ENCODE data around the gene SIMC1. TPM values are rescaled to one million over a fixed set of nuclear protein-coding genes. Genes with fewer than 3 reads are reported as not detected.

SIMC1 gene
- total and polyA plus RNA-seq, 8 donors = 6.1 to 58.3 (median 15.9) TPM

DNA sequence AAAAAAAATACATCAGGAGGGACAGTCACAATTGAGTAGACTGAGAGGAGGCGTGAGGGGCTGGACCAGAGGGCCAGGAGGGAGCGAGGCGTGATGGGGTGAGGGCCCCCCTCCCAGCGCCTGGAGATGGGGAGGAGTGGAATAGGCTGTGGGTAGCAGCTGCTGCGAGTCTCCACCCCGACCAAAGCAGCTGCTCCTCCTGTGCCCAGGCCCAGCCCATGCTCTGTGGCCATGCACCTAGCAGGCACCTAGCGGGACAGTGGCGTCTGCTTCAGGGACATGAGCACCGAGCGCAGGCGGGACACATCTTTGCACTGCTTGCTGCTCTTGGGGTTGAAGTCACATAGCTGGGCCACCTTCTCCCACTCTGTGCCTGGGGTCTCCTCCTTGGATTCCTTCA lies 154.3 kb downstream of the SIMC1 start:
- H3K36me3 ChIP-seq = peaks cover 23 to 75% (median 70%) of the 10 kb centered on the region in 4 donors
- no peak for TF ChIP-seq POLR2A (IDR thresholded peaks at IDR 0.05)
- no peak for TF ChIP-seq EP300 (IDR thresholded peaks at IDR 0.05)
- TF ChIP-seq POLR2AphosphoS5 (IDR thresholded peaks at IDR 0.05) = no peak
- TF ChIP-seq, protein P1, sequence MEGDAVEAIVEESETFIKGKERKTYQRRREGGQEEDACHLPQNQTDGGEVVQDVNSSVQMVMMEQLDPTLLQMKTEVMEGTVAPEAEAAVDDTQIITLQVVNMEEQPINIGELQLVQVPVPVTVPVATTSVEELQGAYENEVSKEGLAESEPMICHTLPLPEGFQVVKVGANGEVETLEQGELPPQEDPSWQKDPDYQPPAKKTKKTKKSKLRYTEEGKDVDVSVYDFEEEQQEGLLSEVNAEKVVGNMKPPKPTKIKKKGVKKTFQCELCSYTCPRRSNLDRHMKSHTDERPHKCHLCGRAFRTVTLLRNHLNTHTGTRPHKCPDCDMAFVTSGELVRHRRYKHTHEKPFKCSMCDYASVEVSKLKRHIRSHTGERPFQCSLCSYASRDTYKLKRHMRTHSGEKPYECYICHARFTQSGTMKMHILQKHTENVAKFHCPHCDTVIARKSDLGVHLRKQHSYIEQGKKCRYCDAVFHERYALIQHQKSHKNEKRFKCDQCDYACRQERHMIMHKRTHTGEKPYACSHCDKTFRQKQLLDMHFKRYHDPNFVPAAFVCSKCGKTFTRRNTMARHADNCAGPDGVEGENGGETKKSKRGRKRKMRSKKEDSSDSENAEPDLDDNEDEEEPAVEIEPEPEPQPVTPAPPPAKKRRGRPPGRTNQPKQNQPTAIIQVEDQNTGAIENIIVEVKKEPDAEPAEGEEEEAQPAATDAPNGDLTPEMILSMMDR (IDR thresholded peaks at IDR 0.05) = no peak
- DNase-seq = no peak

DNA sequence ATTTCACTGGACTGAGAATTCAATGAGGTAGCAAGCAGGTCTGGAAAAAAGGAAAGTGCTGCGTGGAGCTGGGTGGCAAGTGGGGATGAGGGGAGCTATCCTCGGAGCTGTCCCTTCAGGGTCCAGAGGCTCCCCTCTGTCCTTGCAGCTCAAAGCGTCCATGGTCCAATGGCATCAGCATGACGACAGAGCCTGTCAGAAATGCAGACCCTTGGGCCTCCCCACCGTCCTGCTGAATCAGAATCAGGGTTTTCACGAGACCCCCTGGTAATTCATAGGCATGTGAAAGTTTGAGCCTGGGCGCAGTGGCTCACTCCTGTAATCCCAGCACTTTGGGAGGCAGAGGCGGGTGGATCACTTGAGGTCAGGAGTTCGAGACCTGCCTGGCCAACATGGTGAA lies 155.9 kb downstream of the SIMC1 start:
- Histone ChIP-seq H3K27ac (no peak overlapping the region), H3K9me3 (no peaks in the 10 kb centered on the region), H3K27me3 (no peaks in the 10 kb centered on the region), H3K36me3 (peaks cover 28 to 89% (median 79%) of the 10 kb centered on the region in 4 donors), H3K4me3 (no peak overlapping the region), H3K4me1 (peaks cover 6 to 14% (median 11%) of the 10 kb centered on the region in 4 donors)
- 92 to 99% (median 95%) methylated on average over 9 of the region's 9 CpGs for WGBS, 5 donors
- TF ChIP-seq POLR2A (IDR thresholded peaks at IDR 0.05) (no peak), EP300 (IDR thresholded peaks at IDR 0.05) (no peak), POLR2AphosphoS5 (IDR thresholded peaks at IDR 0.05) (no peak)
- TF ChIP-seq, protein P1 (IDR thresholded peaks at IDR 0.05) = no peak
- intact Hi-C loops (cut with DNase I; ENCODE audit: low total_unique reads) = no loop called here
- DNase-seq = no peak

More for the DNA sequence above, 154.3 kb downstream of the SIMC1 start:
- 87 to 97% (median 92%) methylated on average over 10 to 11 of the region's 11 CpGs for WGBS, 5 donors
- H3K4me3 ChIP-seq = no peak overlapping the region
- peaks cover 12 to 22% (median 18%) of the 10 kb centered on the region in 4 donors for H3K4me1 ChIP-seq
- no peaks in the 10 kb centered on the region for H3K9me3 ChIP-seq
- intact Hi-C loops (cut with DNase I; ENCODE audit: low total_unique reads) = no loop called here
- H3K27ac ChIP-seq = no peak overlapping the region
- H3K27me3 ChIP-seq = no peaks in the 10 kb centered on the region

DNA sequence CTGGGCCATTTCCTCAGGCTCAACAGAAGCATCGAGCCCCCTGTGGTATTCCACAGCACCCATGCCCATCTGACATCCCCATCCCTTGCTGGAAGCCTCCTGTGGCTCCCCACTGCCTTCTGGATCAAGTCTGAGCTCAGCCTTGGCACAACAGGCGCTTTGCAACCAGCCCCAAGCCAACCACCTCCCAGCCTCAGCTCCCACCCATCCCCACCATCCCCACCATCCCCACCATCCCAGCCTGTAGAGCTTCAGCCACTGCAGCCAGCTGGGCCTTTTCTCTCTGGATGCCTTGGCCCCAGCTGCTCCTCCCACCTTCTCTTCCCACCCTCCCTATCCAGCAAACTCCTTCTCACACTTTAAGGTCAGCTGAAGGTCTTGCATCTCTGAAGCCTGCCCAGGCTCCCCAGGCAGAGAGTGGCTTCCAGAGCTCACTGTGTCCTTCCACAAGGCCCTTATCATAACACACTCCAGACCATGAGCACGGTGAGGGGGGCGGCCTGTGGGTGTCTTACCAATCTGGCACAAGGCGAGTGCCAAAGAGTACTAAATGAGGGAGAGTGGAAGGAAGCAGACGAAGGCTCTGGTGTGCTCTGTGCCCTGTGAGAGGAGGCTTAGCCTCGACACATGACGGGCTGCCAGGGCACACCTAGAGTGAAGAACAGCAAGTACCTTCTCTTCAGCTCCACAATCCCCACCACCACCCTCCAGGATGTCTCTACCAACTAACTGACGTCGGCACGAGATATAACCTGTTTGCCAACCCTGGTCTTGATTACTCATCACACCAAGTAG lies 156.9 kb downstream of the SIMC1 start:
- no peak overlapping the region for H3K4me3 ChIP-seq
- H3K9me3 ChIP-seq = no peaks in the 10 kb centered on the region
- peak in 1 of 2 donors; percentile 40 for DNase-seq
- WGBS, 5 donors = 77 to 87% (median 85%) methylated on average over 10 to 11 of the region's 11 CpGs
- H3K27me3 ChIP-seq = no peaks in the 10 kb centered on the region
- H3K4me1 ChIP-seq = peaks cover 0 to 7% (median 3%) of the 10 kb centered on the region in 4 donors
- peaks cover 30 to 90% (median 79%) of the 10 kb centered on the region in 4 donors for H3K36me3 ChIP-seq
- intact Hi-C loops (cut with DNase I; ENCODE audit: low total_unique reads) = no loop called here
- no peak overlapping the region for H3K27ac ChIP-seq
- TF ChIP-seq EP300 (IDR thresholded peaks at IDR 0.05) (no peak), POLR2AphosphoS5 (IDR thresholded peaks at IDR 0.05) (no peak)
- TF ChIP-seq, protein P1 (IDR thresholded peaks at IDR 0.05) = no peak

Small RNA genes lying within 50 kb of the gene (small RNA-seq; reads per million reads assigned to genes)
- gene MIR1271 = 0.15 to 0.89 (median 0.46) reads per million in 4 donors

Other genes with a start within 250 kb of the SIMC1 start
- 100 to 1,000 TPM in 2 of 5 donors, 10 to 100 TPM in 2, 1 to 10 TPM in 1; 6.1 to 398 (median 83.0) TPM for gene KIAA1191, start 123.3 kb downstream of the SIMC1 start, total RNA-seq
- gene KIAA1191, start 123.3 kb downstream of the SIMC1 start, polyA plus RNA-seq = 100 to 1,000 TPM in 1 of 3 donors, 10 to 100 TPM in 2; 51.4 to 107 (median 89.2) TPM
- gene ARL10, start 127.1 kb downstream of the SIMC1 start, total RNA-seq = 1 to 10 TPM; 1.2 to 9.9 (median 3.0) TPM
- 1 to 10 TPM in 2 of 3 donors, under 1 TPM in 1; 0.31 to 3.5 (median 1.4) TPM for gene ARL10, start 127.1 kb downstream of the SIMC1 start, polyA plus RNA-seq
- gene NOP16, start 150.2 kb downstream of the SIMC1 start, total RNA-seq = 10 to 100 TPM in 2 of 5 donors, 1 to 10 TPM in 2, not detected in 1; 4.3 to 55.8 (median 9.2) TPM
- 10 to 100 TPM; 30.9 to 55.5 (median 38.0) TPM for gene NOP16, start 150.2 kb downstream of the SIMC1 start, polyA plus RNA-seq
- gene HIGD2A, start 150.3 kb downstream of the SIMC1 start, total RNA-seq = 100 to 1,000 TPM in 4 of 5 donors, 10 to 100 TPM in 1; 47.2 to 233 (median 181) TPM
- gene HIGD2A, start 150.3 kb downstream of the SIMC1 start, polyA plus RNA-seq = 100 to 1,000 TPM; 207 to 248 (median 243) TPM
- 100 to 1,000 TPM in 4 of 5 donors, 10 to 100 TPM in 1; 81.9 to 427 (median 179) TPM for gene CLTB, start 178.1 kb downstream of the SIMC1 start, total RNA-seq
- gene CLTB, start 178.1 kb downstream of the SIMC1 start, polyA plus RNA-seq = 100 to 1,000 TPM; 171 to 280 (median 274) TPM
- 10 to 100 TPM; 20.6 to 57.2 (median 39.3) TPM for gene FAF2, start 210.0 kb downstream of the SIMC1 start, total RNA-seq
- gene FAF2, start 210.0 kb downstream of the SIMC1 start, polyA plus RNA-seq = 10 to 100 TPM in 1 of 3 donors, 1 to 10 TPM in 2; 5.7 to 11.9 (median 9.8) TPM

All from stomach (tissue), 9 donors.